WTC11 (cell line): ENCODE data around the gene COL27A1. TPM values are rescaled to one million over a fixed set of nuclear protein-coding genes. Genes with fewer than 3 reads are reported as not detected.

Source experiments
- ATAC-seq: fragments of 200-7000 bp; cut with Tn5 transposase; 2 replicates; pipeline ENCODE4 v1.10.0; 2021; ENCODE audit warnings: mild to moderate bottlenecking, moderate library complexity
- CTCF ChIA-PET: fragments of 300-600 bp; sonication (Branson Sonifier 250); formaldehyde crosslinking; loops from one replicate; lab custom pipeline; 2021; ENCODE audit warnings: antibody characterized with exemption; lab: Charles Lee
- POLR2A ChIA-PET: fragments of 350-600 bp; sonication (Branson Sonifier 250); formaldehyde crosslinking; loops from one replicate; lab custom pipeline; 2021; ENCODE audit warnings: antibody characterized with exemption; lab: Charles Lee
- DNase-seq: peaks from one replicate; pipeline ENCODE4 v3.0.0; 2021; ENCODE audit warnings: low spot score
- H3K27ac Mint-ChIP-seq: 2 replicates; pipeline ENCODE4 v1.8.0; 2021; ENCODE audit warnings: mixed read lengths
- H3K27me3 Mint-ChIP-seq: 2 replicates; pipeline ENCODE4 v1.8.0; 2021; ENCODE audit warnings: low read depth, mild to moderate bottlenecking, moderate library complexity, mixed read lengths
- H3K36me3 Mint-ChIP-seq: 2 replicates; pipeline ENCODE4 v1.8.0; 2021; ENCODE audit warnings: mixed read lengths
- H3K4me1 Mint-ChIP-seq: 2 replicates; pipeline ENCODE4 v1.8.0; 2022; ENCODE audit warnings: mixed read lengths
- H3K4me3 Mint-ChIP-seq: 2 replicates; pipeline ENCODE4 v1.8.0; 2021; ENCODE audit warnings: mild to moderate bottlenecking, moderate library complexity, mixed read lengths
- H3K9me3 Mint-ChIP-seq: 2 replicates; pipeline ENCODE4 v1.8.0; 2021; ENCODE audit warnings: mixed read lengths
- CBFB ChIP-seq: sonication (generic); formaldehyde crosslinking; IDR thresholded peaks from 2 replicates; pipeline ENCODE4 v1.8.1; 2022; ENCODE audit warnings: mild to moderate bottlenecking, low read depth, missing genetic modification reagents
- E2F5 ChIP-seq: sonication (generic); formaldehyde crosslinking; IDR thresholded peaks from 2 replicates; pipeline ENCODE4 v1.8.1; 2022; ENCODE audit warnings: mild to moderate bottlenecking, moderate library complexity, missing genetic modification reagents
- EMX1 ChIP-seq: fragments of 250-450 bp; sonication (Bioruptor Pico); IDR thresholded peaks from 2 replicates; pipeline ENCODE4 v1.8.0; 2021; ENCODE audit warnings: mild to moderate bottlenecking
- ESRRA ChIP-seq: sonication (generic); formaldehyde crosslinking; IDR thresholded peaks from 2 replicates; pipeline ENCODE4 v1.8.1; 2022; ENCODE audit warnings: mild to moderate bottlenecking, missing genetic modification reagents, borderline replicate concordance
- ETV6 ChIP-seq: sonication (generic); formaldehyde crosslinking; IDR thresholded peaks from 2 replicates; pipeline ENCODE4 v1.8.1; 2022; ENCODE audit warnings: mild to moderate bottlenecking, missing genetic modification reagents
- GTF2I ChIP-seq: fragments of 250-450 bp; sonication (Bioruptor Pico); conservative IDR thresholded peaks from 2 replicates; pipeline ENCODE4 v1.4.0; 2021; ENCODE audit warnings: mild to moderate bottlenecking
- KAT7 ChIP-seq: sonication (generic); formaldehyde crosslinking; IDR thresholded peaks from 2 replicates; pipeline ENCODE4 v1.8.1; 2023; ENCODE audit warnings: missing genetic modification reagents, mild to moderate bottlenecking, borderline replicate concordance
- NFATC4 ChIP-seq: fragments of 250-450 bp; sonication (Bioruptor Pico); IDR thresholded peaks from 2 replicates; pipeline ENCODE4 v1.9.0; 2021; ENCODE audit warnings: mild to moderate bottlenecking
- NR1H2 ChIP-seq: sonication (generic); formaldehyde crosslinking; IDR thresholded peaks from 2 replicates; pipeline ENCODE4 v1.9.0; 2021; ENCODE audit warnings: mild to moderate bottlenecking, moderate library complexity, missing genetic modification reagents
- SMAD3 ChIP-seq: sonication (generic); formaldehyde crosslinking; IDR thresholded peaks from 2 replicates; pipeline ENCODE4 v1.8.0; 2022; ENCODE audit warnings: missing genetic modification reagents, mild to moderate bottlenecking, borderline replicate concordance
- TEAD1 ChIP-seq: sonication (generic); formaldehyde crosslinking; IDR thresholded peaks from 2 replicates; pipeline ENCODE4 v1.8.0; 2022; ENCODE audit warnings: mild to moderate bottlenecking, missing genetic modification reagents
- ZBTB21 ChIP-seq: sonication (generic); formaldehyde crosslinking; IDR thresholded peaks from 2 replicates; pipeline ENCODE4 v1.8.1; 2023; ENCODE audit warnings: mild to moderate bottlenecking, missing genetic modification reagents, borderline replicate concordance
- ZNF121 ChIP-seq: sonication (generic); formaldehyde crosslinking; IDR thresholded peaks from 2 replicates; pipeline ENCODE4 v1.8.0; 2023; ENCODE audit warnings: missing genetic modification reagents
- ZNF138 ChIP-seq: sonication (generic); formaldehyde crosslinking; conservative IDR thresholded peaks from 2 replicates; pipeline ENCODE4 v1.8.1; 2022; ENCODE audit warnings: mild to moderate bottlenecking, moderate library complexity, missing genetic modification reagents
- ZNF416 ChIP-seq: fragments of 250-450 bp; sonication (Bioruptor Pico); IDR thresholded peaks from 2 replicates; pipeline ENCODE4 v1.9.0; 2021; ENCODE audit warnings: mild to moderate bottlenecking, inconsistent platforms
- ZNF423 ChIP-seq: fragments of 250-450 bp; sonication (Bioruptor Pico); IDR thresholded peaks from 2 replicates; pipeline ENCODE4 v2.1.2; 2022; ENCODE audit warnings: mild to moderate bottlenecking, moderate library complexity
- ZNF671 ChIP-seq: fragments of 250-450 bp; sonication (Bioruptor Pico); IDR thresholded peaks from 2 replicates; pipeline ENCODE4 v1.8.0; 2021; ENCODE audit warnings: mild to moderate bottlenecking
- total RNA-seq: library from RNA; stranded (reverse); gene quantifications from 3 replicates; pipeline ENCODE4 v1.2.3, GENCODE V29; 2021
- TF ChIP-seq, protein P1 (sequence below): fragments of 250-450 bp; sonication (Bioruptor Pico); IDR thresholded peaks from 2 replicates; pipeline ENCODE4 v1.9.0; 2021; ENCODE audit warnings: mild to moderate bottlenecking, borderline replicate concordance
- TF ChIP-seq, protein P2 (sequence below): sonication (generic); formaldehyde crosslinking; IDR thresholded peaks from 2 replicates; pipeline ENCODE4 v1.8.0; 2023; ENCODE audit warnings: mild to moderate bottlenecking, missing genetic modification reagents

The COL27A1 gene
- total RNA-seq, 1 experiment from 2014 or later: 47.5 TPM

GRCh38 chr9:114311571-114312512 lies 156.5 kb downstream of the COL27A1 start (continued):
- no peak for TF ChIP-seq E2F5 (CRISPR knock-in tag)
- TF ChIP-seq KAT7 (CRISPR knock-in tag): no peak
- no peak for TF ChIP-seq ZNF121
- no peak for TF ChIP-seq ZNF138
- TF ChIP-seq, protein P1, sequence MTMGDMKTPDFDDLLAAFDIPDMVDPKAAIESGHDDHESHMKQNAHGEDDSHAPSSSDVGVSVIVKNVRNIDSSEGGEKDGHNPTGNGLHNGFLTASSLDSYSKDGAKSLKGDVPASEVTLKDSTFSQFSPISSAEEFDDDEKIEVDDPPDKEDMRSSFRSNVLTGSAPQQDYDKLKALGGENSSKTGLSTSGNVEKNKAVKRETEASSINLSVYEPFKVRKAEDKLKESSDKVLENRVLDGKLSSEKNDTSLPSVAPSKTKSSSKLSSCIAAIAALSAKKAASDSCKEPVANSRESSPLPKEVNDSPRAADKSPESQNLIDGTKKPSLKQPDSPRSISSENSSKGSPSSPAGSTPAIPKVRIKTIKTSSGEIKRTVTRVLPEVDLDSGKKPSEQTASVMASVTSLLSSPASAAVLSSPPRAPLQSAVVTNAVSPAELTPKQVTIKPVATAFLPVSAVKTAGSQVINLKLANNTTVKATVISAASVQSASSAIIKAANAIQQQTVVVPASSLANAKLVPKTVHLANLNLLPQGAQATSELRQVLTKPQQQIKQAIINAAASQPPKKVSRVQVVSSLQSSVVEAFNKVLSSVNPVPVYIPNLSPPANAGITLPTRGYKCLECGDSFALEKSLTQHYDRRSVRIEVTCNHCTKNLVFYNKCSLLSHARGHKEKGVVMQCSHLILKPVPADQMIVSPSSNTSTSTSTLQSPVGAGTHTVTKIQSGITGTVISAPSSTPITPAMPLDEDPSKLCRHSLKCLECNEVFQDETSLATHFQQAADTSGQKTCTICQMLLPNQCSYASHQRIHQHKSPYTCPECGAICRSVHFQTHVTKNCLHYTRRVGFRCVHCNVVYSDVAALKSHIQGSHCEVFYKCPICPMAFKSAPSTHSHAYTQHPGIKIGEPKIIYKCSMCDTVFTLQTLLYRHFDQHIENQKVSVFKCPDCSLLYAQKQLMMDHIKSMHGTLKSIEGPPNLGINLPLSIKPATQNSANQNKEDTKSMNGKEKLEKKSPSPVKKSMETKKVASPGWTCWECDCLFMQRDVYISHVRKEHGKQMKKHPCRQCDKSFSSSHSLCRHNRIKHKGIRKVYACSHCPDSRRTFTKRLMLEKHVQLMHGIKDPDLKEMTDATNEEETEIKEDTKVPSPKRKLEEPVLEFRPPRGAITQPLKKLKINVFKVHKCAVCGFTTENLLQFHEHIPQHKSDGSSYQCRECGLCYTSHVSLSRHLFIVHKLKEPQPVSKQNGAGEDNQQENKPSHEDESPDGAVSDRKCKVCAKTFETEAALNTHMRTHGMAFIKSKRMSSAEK (CRISPR knock-in tag): no peak
- no peak for TF ChIP-seq EMX1 (CRISPR knock-in tag)
- no peak for TF ChIP-seq SMAD3 (CRISPR knock-in tag)
- no peak for TF ChIP-seq ZBTB21 (CRISPR knock-in tag)
- no peak for TF ChIP-seq ESRRA
- TF ChIP-seq NR1H2: no peak
- no peak for TF ChIP-seq TEAD1 (CRISPR knock-in tag)
- TF ChIP-seq ETV6: no peak
- no peak for TF ChIP-seq ZNF671 (CRISPR knock-in tag)
- TF ChIP-seq, protein P2, sequence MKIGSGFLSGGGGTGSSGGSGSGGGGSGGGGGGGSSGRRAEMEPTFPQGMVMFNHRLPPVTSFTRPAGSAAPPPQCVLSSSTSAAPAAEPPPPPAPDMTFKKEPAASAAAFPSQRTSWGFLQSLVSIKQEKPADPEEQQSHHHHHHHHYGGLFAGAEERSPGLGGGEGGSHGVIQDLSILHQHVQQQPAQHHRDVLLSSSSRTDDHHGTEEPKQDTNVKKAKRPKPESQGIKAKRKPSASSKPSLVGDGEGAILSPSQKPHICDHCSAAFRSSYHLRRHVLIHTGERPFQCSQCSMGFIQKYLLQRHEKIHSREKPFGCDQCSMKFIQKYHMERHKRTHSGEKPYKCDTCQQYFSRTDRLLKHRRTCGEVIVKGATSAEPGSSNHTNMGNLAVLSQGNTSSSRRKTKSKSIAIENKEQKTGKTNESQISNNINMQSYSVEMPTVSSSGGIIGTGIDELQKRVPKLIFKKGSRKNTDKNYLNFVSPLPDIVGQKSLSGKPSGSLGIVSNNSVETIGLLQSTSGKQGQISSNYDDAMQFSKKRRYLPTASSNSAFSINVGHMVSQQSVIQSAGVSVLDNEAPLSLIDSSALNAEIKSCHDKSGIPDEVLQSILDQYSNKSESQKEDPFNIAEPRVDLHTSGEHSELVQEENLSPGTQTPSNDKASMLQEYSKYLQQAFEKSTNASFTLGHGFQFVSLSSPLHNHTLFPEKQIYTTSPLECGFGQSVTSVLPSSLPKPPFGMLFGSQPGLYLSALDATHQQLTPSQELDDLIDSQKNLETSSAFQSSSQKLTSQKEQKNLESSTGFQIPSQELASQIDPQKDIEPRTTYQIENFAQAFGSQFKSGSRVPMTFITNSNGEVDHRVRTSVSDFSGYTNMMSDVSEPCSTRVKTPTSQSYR: no peak
- TF ChIP-seq, all 79 proteins: peak for 0

DNA sequence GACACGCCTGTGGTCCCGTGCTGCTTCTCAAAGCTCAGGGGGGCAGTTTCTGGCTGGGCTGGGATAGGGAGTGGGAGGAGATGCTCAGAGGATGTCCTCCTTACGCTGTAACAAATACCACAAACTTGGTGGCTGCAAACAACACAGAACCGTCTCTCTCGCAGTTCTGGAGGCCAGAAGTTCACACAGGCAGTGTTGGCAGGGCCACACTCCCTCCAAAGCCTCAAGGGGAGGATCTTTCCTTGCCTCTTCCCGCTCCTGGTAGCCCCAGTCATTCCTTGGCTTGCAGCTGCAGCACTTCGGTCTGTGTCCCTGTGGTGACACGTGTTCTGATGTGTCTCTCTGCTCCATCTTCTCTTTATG lies 157.2 kb downstream of the COL27A1 start:
- no peak for ATAC-seq
- CTCF ChIA-PET: no interaction called here
- POLR2A ChIA-PET: no interaction called here
- H3K9me3 Mint-ChIP-seq: peaks cover 5% of the 10 kb centered on the region; the same call in 1 of the 2 replicates
- no peaks in the 10 kb centered on the region; the same call in 1 of the 2 replicates for H3K27me3 Mint-ChIP-seq
- H3K4me3 Mint-ChIP-seq: no peak overlapping the region
- DNase-seq: no peak
- H3K4me1 Mint-ChIP-seq: 0 out of 2 replicates have a peak, but pooled peaks cover 3% of the 10 kb centered on the region
- peaks cover 7% of the 10 kb centered on the region; the same call in 1 of the 2 replicates for H3K36me3 Mint-ChIP-seq
- no peak overlapping the region; the same call in 1 of the 2 replicates for H3K27ac Mint-ChIP-seq
- TF ChIP-seq ESRRA: no peak
- no peak for TF ChIP-seq ZNF121
- no peak for TF ChIP-seq ZNF416 (CRISPR knock-in tag)
- no peak for TF ChIP-seq TEAD1 (CRISPR knock-in tag)
- TF ChIP-seq CBFB (CRISPR knock-in tag): no peak
- TF ChIP-seq, protein P2: no peak
- no peak for TF ChIP-seq NFATC4 (CRISPR knock-in tag)
- TF ChIP-seq, protein P1 (CRISPR knock-in tag): no peak
- no peak for TF ChIP-seq SMAD3 (CRISPR knock-in tag)
- TF ChIP-seq ZNF423 (CRISPR knock-in tag): no peak
- no peak for TF ChIP-seq GTF2I (CRISPR knock-in tag)
